Measurements from ENCODE around the gene CATSPERZ. TPM values are rescaled to one million over a fixed set of nuclear protein-coding genes. Genes with fewer than 3 reads are reported as not detected.
A peak's percentile ranks its signal among the peaks of the same experiment; 100 is the strongest.

The CATSPERZ gene
- total and polyA plus RNA-seq, 9 of the 15 experiments (the other 6 are each of a cell fraction or from before 2014, with no cell fraction given), result 0.86 to 8.5 (median 3.5) TPM

DNA sequence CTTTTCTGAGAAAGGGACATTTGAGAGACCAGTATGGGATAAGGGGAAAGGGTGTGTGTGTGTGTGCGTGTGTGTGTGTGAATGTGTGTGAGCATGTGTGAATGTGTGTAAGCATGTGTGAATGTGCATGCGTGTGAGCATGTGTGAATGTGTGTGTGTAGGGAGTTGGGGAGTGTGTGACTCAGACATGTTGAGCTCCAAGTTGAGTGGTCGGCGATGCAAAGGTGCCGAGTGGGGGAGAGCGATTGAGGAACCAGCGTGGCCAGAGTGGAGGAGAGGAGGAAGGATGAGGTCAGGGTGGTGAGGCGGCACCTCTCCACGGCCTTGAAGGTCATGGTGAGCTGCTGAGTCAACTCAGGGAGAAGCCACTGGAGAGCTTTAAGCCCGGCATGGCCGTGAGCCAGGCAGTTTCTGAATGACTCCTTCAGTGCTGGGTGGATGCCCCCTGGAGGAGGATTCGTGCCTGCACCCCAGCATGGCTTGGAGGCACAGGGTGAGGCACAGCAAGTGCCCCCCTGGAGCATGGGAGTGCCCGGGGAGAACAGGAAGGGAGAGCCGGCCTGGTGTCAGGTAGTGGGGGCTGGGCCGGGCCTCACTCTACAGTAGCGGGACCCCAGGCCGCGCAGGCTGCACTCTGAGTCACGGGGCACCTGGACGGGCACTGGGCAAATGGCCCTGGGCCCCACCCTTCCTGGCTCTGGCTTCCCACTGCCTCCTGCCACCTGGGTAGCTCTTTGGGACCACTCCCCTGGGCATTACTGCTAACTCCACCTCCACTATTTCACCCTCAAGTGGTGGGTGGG, 31.6 kb downstream of the CATSPERZ start (continued):
- TF ChIP-seq, protein P1, sequence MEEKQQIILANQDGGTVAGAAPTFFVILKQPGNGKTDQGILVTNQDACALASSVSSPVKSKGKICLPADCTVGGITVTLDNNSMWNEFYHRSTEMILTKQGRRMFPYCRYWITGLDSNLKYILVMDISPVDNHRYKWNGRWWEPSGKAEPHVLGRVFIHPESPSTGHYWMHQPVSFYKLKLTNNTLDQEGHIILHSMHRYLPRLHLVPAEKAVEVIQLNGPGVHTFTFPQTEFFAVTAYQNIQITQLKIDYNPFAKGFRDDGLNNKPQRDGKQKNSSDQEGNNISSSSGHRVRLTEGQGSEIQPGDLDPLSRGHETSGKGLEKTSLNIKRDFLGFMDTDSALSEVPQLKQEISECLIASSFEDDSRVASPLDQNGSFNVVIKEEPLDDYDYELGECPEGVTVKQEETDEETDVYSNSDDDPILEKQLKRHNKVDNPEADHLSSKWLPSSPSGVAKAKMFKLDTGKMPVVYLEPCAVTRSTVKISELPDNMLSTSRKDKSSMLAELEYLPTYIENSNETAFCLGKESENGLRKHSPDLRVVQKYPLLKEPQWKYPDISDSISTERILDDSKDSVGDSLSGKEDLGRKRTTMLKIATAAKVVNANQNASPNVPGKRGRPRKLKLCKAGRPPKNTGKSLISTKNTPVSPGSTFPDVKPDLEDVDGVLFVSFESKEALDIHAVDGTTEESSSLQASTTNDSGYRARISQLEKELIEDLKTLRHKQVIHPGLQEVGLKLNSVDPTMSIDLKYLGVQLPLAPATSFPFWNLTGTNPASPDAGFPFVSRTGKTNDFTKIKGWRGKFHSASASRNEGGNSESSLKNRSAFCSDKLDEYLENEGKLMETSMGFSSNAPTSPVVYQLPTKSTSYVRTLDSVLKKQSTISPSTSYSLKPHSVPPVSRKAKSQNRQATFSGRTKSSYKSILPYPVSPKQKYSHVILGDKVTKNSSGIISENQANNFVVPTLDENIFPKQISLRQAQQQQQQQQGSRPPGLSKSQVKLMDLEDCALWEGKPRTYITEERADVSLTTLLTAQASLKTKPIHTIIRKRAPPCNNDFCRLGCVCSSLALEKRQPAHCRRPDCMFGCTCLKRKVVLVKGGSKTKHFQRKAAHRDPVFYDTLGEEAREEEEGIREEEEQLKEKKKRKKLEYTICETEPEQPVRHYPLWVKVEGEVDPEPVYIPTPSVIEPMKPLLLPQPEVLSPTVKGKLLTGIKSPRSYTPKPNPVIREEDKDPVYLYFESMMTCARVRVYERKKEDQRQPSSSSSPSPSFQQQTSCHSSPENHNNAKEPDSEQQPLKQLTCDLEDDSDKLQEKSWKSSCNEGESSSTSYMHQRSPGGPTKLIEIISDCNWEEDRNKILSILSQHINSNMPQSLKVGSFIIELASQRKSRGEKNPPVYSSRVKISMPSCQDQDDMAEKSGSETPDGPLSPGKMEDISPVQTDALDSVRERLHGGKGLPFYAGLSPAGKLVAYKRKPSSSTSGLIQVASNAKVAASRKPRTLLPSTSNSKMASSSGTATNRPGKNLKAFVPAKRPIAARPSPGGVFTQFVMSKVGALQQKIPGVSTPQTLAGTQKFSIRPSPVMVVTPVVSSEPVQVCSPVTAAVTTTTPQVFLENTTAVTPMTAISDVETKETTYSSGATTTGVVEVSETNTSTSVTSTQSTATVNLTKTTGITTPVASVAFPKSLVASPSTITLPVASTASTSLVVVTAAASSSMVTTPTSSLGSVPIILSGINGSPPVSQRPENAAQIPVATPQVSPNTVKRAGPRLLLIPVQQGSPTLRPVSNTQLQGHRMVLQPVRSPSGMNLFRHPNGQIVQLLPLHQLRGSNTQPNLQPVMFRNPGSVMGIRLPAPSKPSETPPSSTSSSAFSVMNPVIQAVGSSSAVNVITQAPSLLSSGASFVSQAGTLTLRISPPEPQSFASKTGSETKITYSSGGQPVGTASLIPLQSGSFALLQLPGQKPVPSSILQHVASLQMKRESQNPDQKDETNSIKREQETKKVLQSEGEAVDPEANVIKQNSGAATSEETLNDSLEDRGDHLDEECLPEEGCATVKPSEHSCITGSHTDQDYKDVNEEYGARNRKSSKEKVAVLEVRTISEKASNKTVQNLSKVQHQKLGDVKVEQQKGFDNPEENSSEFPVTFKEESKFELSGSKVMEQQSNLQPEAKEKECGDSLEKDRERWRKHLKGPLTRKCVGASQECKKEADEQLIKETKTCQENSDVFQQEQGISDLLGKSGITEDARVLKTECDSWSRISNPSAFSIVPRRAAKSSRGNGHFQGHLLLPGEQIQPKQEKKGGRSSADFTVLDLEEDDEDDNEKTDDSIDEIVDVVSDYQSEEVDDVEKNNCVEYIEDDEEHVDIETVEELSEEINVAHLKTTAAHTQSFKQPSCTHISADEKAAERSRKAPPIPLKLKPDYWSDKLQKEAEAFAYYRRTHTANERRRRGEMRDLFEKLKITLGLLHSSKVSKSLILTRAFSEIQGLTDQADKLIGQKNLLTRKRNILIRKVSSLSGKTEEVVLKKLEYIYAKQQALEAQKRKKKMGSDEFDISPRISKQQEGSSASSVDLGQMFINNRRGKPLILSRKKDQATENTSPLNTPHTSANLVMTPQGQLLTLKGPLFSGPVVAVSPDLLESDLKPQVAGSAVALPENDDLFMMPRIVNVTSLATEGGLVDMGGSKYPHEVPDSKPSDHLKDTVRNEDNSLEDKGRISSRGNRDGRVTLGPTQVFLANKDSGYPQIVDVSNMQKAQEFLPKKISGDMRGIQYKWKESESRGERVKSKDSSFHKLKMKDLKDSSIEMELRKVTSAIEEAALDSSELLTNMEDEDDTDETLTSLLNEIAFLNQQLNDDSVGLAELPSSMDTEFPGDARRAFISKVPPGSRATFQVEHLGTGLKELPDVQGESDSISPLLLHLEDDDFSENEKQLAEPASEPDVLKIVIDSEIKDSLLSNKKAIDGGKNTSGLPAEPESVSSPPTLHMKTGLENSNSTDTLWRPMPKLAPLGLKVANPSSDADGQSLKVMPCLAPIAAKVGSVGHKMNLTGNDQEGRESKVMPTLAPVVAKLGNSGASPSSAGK (IDR thresholded peaks at IDR 0.05), result 0 out of 2 replicates have a peak, but pooled peaks have one; percentile 40
- TF ChIP-seq YY1 (IDR thresholded peaks at IDR 0.05; ENCODE audit: borderline replicate concordance in 1 of 3, control insufficient read depth in 1 of 3, extremely low read depth in 1 of 3, insufficient read depth in 3 of 3, insufficient read length in 1 of 3, insufficient replicate concordance in 2 of 3, low read depth in 1 of 3, low read length in 2 of 3), result peak in 2 of 3 experiments; percentile 49 to 75
- TF ChIP-seq STAG1 (CRISPR knock-in tag; IDR thresholded peaks at IDR 0.05; ENCODE audit: borderline replicate concordance), result no peak
- TF ChIP-seq BRF1 (IDR thresholded peaks at IDR 0.05; ENCODE audit: borderline replicate concordance, extremely low read depth, insufficient read length), result no peak
- TF ChIP-seq, protein P2, sequence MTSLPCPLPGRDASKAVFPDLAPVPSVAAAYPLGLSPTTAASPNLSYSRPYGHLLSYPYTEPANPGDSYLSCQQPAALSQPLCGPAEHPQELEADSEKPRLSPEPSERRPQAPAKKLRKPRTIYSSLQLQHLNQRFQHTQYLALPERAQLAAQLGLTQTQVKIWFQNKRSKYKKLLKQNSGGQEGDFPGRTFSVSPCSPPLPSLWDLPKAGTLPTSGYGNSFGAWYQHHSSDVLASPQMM (CRISPR knock-in tag; IDR thresholded peaks at IDR 0.05), result no peak
- TF ChIP-seq NCOA1 (IDR thresholded peaks at IDR 0.05; ENCODE audit: low read depth), result peak; percentile 61; the same call in 1 of the 2 replicates
- TF ChIP-seq HEY1 (CRISPR knock-in tag; IDR thresholded peaks at IDR 0.05; ENCODE audit: borderline replicate concordance), result no peak
- TF ChIP-seq GABPA (tag; conservative IDR thresholded peaks at IDR 0.05; ENCODE audit: low read depth), result no peak
- TF ChIP-seq LARP7 (IDR thresholded peaks at IDR 0.05), result peak; percentile 95; the same call in 1 of the 2 replicates
- TF ChIP-seq FOXP1 (CRISPR knock-in tag; IDR thresholded peaks at IDR 0.05), result no peak
- TF ChIP-seq, protein P3, sequence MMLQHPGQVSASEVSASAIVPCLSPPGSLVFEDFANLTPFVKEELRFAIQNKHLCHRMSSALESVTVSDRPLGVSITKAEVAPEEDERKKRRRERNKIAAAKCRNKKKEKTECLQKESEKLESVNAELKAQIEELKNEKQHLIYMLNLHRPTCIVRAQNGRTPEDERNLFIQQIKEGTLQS (IDR thresholded peaks at IDR 0.05), result peak; percentile 89
- TF ChIP-seq, protein P3 (CRISPR knock-in tag; conservative IDR thresholded peaks at IDR 0.05), result no peak
